GM12878 (cell line): Measurements from ENCODE around the gene CTDNEP1. TPM values are rescaled to one million over a fixed set of nuclear protein-coding genes. Genes with fewer than 3 reads are reported as not detected.

Experiments
- BHLHE40 ChIP-seq, 2 experiments: fragments of 450-650 bp in 1 of 2; IDR thresholded peaks; 2 replicates each; pipeline ENCODE4 v1.6.1; 2011 to 2017; ENCODE audit warnings: low read depth in 2 of 2, borderline replicate concordance in 1 of 2, improper control_type of control experiment in 1 of 2, low read length in 1 of 2, mild to moderate bottlenecking in 1 of 2
- DPF2 ChIP-seq: fragments of 450-650 bp; IDR thresholded peaks from 2 replicates; pipeline ENCODE4 v1.6.1; 2017; ENCODE audit warnings: mild to moderate bottlenecking
- EED ChIP-seq: sonication (generic); IDR thresholded peaks from 2 replicates; pipeline ENCODE4 v1.6.1; 2016; ENCODE audit warnings: antibody characterized with exemption, low read depth
- HDAC2 ChIP-seq: fragments of 200-600 bp; sonication (generic); IDR thresholded peaks from 2 replicates; pipeline ENCODE4 v1.6.1; 2017
- MYC ChIP-seq: IDR thresholded peaks from 2 replicates; pipeline ENCODE4 v1.6.1; 2011; ENCODE audit warnings: mild to moderate bottlenecking, low read length, moderate library complexity, inconsistent platforms; ENCODE audit not compliant: insufficient read depth, insufficient replicate concordance, insufficient read length, severe bottlenecking
- NFXL1 ChIP-seq: fragments of 450-650 bp; IDR thresholded peaks from 2 replicates; pipeline ENCODE4 v1.6.1; 2017; ENCODE audit warnings: antibody characterized with exemption, mild to moderate bottlenecking, borderline replicate concordance
- NFYB ChIP-seq: IDR thresholded peaks from 2 replicates; pipeline ENCODE4 v1.6.1; 2011; ENCODE audit warnings: low read depth, mild to moderate bottlenecking, low read length, improper control_type of control experiment, moderate library complexity; ENCODE audit not compliant: insufficient read depth
- RCOR1 ChIP-seq: conservative IDR thresholded peaks from 2 replicates; pipeline ENCODE4 v1.6.1; 2012; ENCODE audit warnings: low read depth, low read length, improper control_type of control experiment
- STAT1 ChIP-seq: fragments of 450-650 bp; conservative IDR thresholded peaks from 2 replicates; pipeline ENCODE4 v1.6.1; 2014; ENCODE audit warnings: antibody characterized with exemption, mild to moderate bottlenecking
- ZNF207 ChIP-seq: fragments of 450-650 bp; IDR thresholded peaks from 2 replicates; pipeline ENCODE4 v1.6.1; 2014; ENCODE audit warnings: antibody characterized with exemption, mild to moderate bottlenecking, borderline replicate concordance
- polyA plus RNA-seq, 11 experiments: library from polyadenylated mRNA; depleted of rRNA in 4 of 11; unstranded in 6 of 11; stranded (reverse) in 5 of 11; fragments of >200 nt; fragmentation: Nextera tagmentation in 4 of 11; fragmentation: Illumina TruSeq in 1 of 11; extraction: Ambion mirVana in 4 of 11; extraction: Trizol in 1 of 11; gene quantifications; 1 replicate in 1 of 11; 2 replicates in 10 of 11; pipeline versions ENCODE4 v1.2.1 to v1.2.3, GENCODE V29; 2011 to 2016; ENCODE audit warnings: inconsistent platforms in 2 of 11, missing spikeins in 2 of 11, low read depth in 1 of 11
- total RNA-seq, 4 experiments: library from RNA; depleted of rRNA in 3 of 4; stranded (reverse); fragments of >200 nt in 3 of 4; fragmentation: Illumina TruSeq in 1 of 4; extraction: Trizol in 1 of 4; gene quantifications; 2 replicates each; pipeline versions ENCODE4 v1.2.1 to v1.2.3, GENCODE V29; 2013 to 2021
- TF ChIP-seq, protein P1 (sequence below), 3 experiments: IDR thresholded peaks in 2 of 3; conservative IDR thresholded peaks in 1 of 3; 2 replicates each; pipeline ENCODE4 v1.5.1; 2011; ENCODE audit warnings: low read depth in 3 of 3, low read length in 3 of 3, mild to moderate bottlenecking in 3 of 3, control low read depth in 2 of 3, moderate library complexity in 2 of 3, inconsistent platforms in 1 of 3, mixed read lengths in 1 of 3; ENCODE audit not compliant: control insufficient read depth in 2 of 3, insufficient read depth in 1 of 3; ENCODE audit errors: extremely low read depth in 1 of 3
- TF ChIP-seq, protein P2 (sequence below): fragments of 450-650 bp; IDR thresholded peaks from 2 replicates; pipeline ENCODE4 v1.6.1; 2016; ENCODE audit warnings: mild to moderate bottlenecking

CTDNEP1 gene
- total and polyA plus RNA-seq, 10 of the 15 experiments (the other 5 are each of a cell fraction or from before 2014, with no cell fraction given), result 23.7 to 176 (median 30.3) TPM

DNA sequence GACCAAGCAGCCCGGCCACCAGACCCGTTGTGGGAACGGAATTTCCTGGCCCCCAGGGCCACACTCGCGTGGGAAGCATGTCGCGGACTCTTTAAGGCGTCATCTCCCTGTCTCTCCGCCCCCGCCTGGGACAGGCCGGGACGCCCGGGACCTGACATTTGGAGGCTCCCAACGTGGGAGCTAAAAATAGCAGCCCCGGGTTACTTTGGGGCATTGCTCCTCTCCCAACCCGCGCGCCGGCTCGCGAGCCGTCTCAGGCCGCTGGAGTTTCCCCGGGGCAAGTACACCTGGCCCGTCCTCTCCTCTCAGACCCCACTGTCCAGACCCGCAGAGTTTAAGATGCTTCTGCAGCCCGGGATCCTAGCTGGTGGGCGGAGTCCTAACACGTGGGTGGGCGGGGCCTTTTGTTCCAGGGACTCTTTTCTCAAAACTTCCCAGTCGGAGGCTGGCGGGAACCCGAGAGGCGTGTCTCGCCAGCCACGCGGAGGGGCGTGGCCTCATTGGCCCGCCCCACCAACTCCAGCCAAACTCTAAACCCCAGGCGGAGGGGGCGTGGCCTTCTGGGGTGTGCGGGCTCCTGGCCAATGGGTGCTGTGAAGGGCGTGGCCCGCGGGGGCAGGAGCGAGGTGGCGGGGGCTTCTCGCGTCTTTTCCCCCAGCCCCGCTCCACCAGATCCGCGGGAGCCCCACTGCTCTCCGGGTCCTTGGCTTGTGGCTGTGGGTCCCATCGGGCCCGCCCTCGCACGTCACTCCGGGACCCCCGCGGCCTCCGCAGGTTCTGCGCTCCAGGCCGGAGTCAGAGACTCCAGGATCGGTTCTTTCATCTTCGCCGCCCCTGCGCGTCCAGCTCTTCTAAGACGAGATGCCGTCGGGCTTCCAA lies 29.8 kb upstream of the CTDNEP1 start, which contains the start of gene SLC2A4 (continued):
- TF ChIP-seq, protein P1, sequence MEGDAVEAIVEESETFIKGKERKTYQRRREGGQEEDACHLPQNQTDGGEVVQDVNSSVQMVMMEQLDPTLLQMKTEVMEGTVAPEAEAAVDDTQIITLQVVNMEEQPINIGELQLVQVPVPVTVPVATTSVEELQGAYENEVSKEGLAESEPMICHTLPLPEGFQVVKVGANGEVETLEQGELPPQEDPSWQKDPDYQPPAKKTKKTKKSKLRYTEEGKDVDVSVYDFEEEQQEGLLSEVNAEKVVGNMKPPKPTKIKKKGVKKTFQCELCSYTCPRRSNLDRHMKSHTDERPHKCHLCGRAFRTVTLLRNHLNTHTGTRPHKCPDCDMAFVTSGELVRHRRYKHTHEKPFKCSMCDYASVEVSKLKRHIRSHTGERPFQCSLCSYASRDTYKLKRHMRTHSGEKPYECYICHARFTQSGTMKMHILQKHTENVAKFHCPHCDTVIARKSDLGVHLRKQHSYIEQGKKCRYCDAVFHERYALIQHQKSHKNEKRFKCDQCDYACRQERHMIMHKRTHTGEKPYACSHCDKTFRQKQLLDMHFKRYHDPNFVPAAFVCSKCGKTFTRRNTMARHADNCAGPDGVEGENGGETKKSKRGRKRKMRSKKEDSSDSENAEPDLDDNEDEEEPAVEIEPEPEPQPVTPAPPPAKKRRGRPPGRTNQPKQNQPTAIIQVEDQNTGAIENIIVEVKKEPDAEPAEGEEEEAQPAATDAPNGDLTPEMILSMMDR (IDR thresholded peaks at IDR 0.05 in 2 of 3, conservative IDR thresholded peaks at IDR 0.05 in 1 of 3; ENCODE audit: control insufficient read depth in 2 of 3, extremely low read depth in 1 of 3, insufficient read depth in 1 of 3, low read depth in 3 of 3, low read length in 3 of 3), result 0 out of 6 replicates have a peak, but pooled peaks of 1 of the 3 experiments have one; percentile 1
- TF ChIP-seq NFYB, result 0 out of 2 replicates have a peak, but pooled peaks have one; percentile 29
- TF ChIP-seq RCOR1, result no peak
- TF ChIP-seq BHLHE40 (IDR thresholded peaks at IDR 0.05; ENCODE audit: borderline replicate concordance in 1 of 2, low read depth in 2 of 2, low read length in 1 of 2), result peak in 1 of 2 experiments; percentile 49; a peak in 1 of 4 replicates
- TF ChIP-seq STAT1, result no peak
- no peak for TF ChIP-seq HDAC2
- peak; percentile 24; the same call in 1 of the 2 replicates for TF ChIP-seq EED
- no peak for TF ChIP-seq ZNF207
- peak; percentile 49 for TF ChIP-seq MYC
- TF ChIP-seq, protein P2, sequence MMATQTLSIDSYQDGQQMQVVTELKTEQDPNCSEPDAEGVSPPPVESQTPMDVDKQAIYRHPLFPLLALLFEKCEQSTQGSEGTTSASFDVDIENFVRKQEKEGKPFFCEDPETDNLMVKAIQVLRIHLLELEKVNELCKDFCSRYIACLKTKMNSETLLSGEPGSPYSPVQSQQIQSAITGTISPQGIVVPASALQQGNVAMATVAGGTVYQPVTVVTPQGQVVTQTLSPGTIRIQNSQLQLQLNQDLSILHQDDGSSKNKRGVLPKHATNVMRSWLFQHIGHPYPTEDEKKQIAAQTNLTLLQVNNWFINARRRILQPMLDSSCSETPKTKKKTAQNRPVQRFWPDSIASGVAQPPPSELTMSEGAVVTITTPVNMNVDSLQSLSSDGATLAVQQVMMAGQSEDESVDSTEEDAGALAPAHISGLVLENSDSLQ, result peak; percentile 8; the same call in 1 of the 2 replicates
- TF ChIP-seq NFXL1, result no peak
- 0 out of 2 replicates have a peak, but pooled peaks have one; percentile 4 for TF ChIP-seq DPF2
- TF ChIP-seq, all 136 proteins: peak for 14
